GM21786 (cell line): ENCODE results near the gene ADORA2A.
"Not testable (repeated sequence)": the region's sequence is repeated elsewhere in the genome, so short reads cannot be mapped to it uniquely, and the experiment has no call there.

Source experiments
- ATAC-seq: cut with Tn5 transposase; IDR thresholded peaks from one replicate; pipeline ENCODE4 v1.9.1; 2021; ENCODE audit not compliant: unreplicated experiment

The ADORA2A gene

DNA sequence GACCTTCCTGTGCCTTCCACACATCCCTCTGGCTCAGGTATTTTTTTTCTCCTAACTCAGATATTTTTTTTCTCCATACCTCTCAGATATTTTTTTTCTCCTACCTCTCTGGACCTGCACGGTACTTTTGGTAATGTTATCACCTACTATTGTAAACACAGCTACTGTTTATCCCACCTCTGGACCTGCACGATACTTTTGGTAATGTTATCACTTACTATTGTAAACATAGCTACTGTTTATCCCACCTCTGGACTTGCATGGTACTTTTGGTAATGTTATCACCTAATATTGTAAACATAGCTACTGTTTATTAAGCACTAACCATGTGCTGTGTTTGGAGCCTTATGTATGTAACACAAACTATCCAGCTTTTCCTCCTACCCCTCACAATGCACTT is 55.6 kb downstream of the ADORA2A start:
- no peak for ATAC-seq

DNA sequence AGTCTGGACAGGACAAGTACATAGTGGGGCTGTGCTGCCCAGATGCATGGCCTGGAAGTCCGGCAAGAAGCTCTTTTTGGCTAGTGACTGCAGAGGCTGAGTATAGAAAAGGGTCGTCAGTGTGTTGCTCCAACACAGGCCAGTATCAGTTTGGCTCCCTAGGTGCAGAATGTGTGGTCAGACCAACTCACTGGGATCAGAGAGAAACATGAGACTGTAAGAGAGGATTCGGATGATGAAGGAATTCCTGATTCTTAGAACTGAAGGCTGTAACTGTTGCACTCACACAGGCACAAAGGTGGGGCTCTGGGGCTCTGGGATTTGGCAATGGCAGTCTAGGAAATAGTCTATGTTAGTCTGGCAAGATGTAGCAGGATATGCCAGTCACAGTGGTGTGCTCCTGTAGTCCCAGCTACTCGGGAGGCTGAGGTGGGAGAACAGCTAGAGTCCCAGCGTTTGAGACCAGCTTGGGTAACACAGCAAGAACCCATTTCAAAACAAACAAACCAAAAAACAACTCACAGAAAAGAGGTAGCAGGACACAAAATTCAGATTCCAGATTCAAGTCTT is 56.7 kb downstream of the ADORA2A start:
- no peak for ATAC-seq

DNA sequence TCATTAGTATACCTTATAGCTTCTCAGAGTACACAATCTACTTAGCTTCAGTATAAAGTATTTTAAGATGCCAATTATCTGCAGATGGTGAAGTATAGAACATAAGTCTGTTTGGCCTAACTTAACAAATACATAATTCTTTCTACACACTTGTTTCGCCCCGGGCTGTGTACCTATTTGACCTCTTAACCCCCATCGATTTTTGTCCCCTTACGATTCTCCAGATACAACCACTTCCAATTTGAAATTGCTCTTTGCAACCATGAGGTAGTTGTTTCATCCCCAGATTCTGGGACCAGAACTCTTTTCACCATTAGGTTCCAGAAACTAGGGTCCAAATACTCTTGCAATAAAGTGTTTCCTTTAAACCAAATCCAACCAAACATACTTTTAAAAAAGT is 57.8 kb downstream of the ADORA2A start:
- ATAC-seq: no peak

DNA sequence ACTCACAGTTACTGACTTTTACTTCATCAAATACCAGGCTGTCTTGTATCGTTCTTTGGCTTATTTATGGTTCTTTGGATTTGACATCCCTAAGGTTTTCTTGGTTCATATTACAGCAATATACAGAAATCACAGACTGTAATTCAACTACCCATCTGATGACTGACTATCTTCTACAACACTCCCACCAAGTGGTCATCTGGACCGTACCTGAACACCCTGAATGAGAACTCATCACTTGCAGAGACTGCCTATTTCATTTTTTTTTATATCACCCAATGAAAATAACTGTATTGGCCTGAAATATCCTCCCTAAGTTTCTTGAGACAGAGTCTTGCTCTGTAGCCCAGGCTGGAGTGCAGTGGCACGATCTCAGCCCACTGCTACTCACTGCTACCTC is 58.2 kb downstream of the ADORA2A start:
- ATAC-seq: no peak

GRCh38 chr22:24486501-24486921 is 59.1 kb downstream of the ADORA2A start:
- ATAC-seq: no peak

DNA sequence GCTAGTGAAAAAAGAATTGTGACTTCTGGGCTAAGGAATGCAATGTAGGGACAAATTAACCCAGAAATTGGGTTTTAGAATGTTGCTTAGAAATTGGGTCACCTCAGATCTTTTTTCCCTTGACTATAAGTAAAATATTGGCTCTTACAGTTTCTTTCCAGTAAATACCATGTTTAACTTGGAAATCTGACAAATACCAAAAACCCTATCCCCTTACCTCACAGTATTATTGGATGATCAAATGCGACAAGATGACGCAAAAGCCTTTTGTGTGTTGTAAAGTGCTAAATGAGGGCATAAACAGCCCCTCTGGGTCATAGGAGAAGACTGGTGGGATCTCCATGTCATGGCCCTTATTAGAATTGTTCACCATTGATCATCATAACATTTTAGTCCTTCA is 61.6 kb downstream of the ADORA2A start:
- no peak for ATAC-seq

- ATAC-seq: not testable (repeated sequence)
Observed at GRCh38 chr22:24489434-24489833, 62.0 kb downstream of the ADORA2A start.
